Osteocyte (in vitro differentiated cells): ENCODE results near the gene PCDHGA2. TPM values are rescaled to one million over a fixed set of nuclear protein-coding genes. Genes with fewer than 3 reads are reported as not detected.
"Not testable (repeated sequence)": the region's sequence is repeated elsewhere in the genome, so short reads cannot be mapped to it uniquely, and the experiment has no call there.

Source experiments
- DNase-seq: peaks from one replicate; pipeline ENCODE4 v3.0.0; 2021; ENCODE audit warnings: mixed read lengths; ENCODE audit not compliant: unreplicated experiment; ENCODE audit errors: extremely low spot score
- H3K27ac Mint-ChIP-seq: one replicate; pipeline ENCODE4 v1.8.0; 2021; ENCODE audit warnings: mild to moderate bottlenecking, mixed read lengths; ENCODE audit not compliant: unreplicated experiment
- H3K27me3 Mint-ChIP-seq: one replicate; pipeline ENCODE4 v1.8.0; 2021; ENCODE audit warnings: mixed read lengths; ENCODE audit not compliant: unreplicated experiment
- H3K36me3 Mint-ChIP-seq: one replicate; pipeline ENCODE4 v1.8.0; 2021; ENCODE audit warnings: mixed read lengths; ENCODE audit not compliant: unreplicated experiment
- H3K4me1 Mint-ChIP-seq: one replicate; pipeline ENCODE4 v1.8.0; 2021; ENCODE audit warnings: mixed read lengths; ENCODE audit not compliant: unreplicated experiment
- H3K4me3 Mint-ChIP-seq: one replicate; pipeline ENCODE4 v1.8.0; 2021; ENCODE audit warnings: mild to moderate bottlenecking, moderate library complexity, mixed read lengths; ENCODE audit not compliant: unreplicated experiment
- H3K9me3 Mint-ChIP-seq: one replicate; pipeline ENCODE4 v1.8.0; 2021; ENCODE audit warnings: mixed read lengths; ENCODE audit not compliant: unreplicated experiment
- total RNA-seq: library from RNA; stranded (reverse); gene quantifications from 2 replicates; pipeline ENCODE4 v1.2.1, GENCODE V29; 2021
- TF ChIP-seq, protein P1 (sequence below): fragments of 200-600 bp; sonication (generic); IDR thresholded peaks from 2 replicates; pipeline ENCODE4 v1.5.0; 2021; ENCODE audit warnings: antibody characterized with exemption, mild to moderate bottlenecking, moderate library complexity

Gene PCDHGA2
- total RNA-seq, 1 donor from 2014 or later: not detected

DNA sequence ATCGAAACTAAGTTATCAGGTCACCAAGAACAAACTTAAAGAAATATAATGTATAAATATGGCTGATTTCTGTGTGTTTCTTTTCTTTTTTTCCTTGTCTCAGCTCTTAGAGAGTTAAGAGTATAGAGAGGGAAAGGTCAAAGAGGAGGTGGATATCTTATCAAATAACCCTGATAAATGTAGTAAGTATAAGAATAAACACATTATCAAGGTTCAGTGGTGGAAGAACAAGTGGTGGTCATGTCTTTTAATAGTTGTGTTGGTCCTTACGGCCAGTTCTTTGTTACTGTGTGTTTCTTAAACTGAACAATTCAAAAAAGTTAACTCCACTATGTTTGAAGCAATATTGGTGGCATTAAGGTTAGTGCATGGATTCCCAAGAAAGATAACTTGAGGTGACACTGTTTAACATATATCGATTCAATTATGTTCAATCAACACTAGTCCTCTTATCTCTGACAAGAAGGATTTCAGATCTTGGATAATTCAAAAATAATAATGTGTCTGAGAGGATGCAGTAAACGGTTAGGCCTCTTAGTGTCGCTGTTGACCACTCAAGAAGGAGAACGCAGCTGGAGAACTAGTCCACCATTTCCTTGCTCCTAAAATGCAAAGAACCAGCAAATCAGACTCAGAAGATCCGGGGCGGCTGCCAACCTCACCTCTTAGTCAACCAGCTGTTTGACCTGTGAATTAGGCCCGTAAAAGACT is 4.8 kb downstream of the PCDHGA2 start, which contains the start of gene PCDHGA3:
Gene PCDHGA3 (plus strand): TSS at position 588 of the 711 bp plus-strand sequence. CDS start 205 bp downstream, outside the sequence.
- no peak within 1 kb of the TSS for H3K4me3 Mint-ChIP-seq
- H3K9me3 Mint-ChIP-seq: peaks cover 31% of the 10 kb centered on the region
- no peak for DNase-seq

DNA sequence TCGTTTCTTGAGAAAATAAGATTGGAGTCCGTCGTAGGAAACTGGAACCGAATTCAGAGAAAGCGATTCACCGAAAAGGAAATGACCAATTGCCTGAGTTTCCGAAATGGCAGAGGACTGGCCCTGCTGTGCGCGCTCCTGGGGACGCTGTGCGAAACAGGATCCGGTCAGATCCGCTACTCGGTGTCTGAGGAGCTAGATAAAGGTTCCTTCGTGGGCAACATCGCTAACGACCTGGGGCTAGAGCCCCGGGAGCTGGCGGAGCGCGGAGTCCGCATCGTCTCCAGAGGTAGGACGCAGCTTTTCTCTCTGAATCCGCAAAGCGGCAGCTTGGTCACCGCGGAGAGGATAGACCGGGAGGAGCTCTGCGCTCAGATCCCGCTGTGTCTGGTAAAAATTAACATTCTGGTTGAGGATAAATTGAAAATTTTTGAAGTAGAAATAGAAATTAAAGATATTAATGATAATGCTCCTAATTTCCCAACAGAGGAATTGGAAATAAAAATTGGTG is 5.4 kb downstream of the PCDHGA2 start:
- no peak overlapping the region for H3K27ac Mint-ChIP-seq
- no peaks in the 10 kb centered on the region for H3K27me3 Mint-ChIP-seq
- H3K36me3 Mint-ChIP-seq: no peaks in the 10 kb centered on the region
- H3K9me3 Mint-ChIP-seq: peaks cover 30% of the 10 kb centered on the region
- no peak overlapping the region for H3K4me3 Mint-ChIP-seq
- no peaks in the 10 kb centered on the region for H3K4me1 Mint-ChIP-seq
- DNase-seq: no peak
- TF ChIP-seq, protein P1, sequence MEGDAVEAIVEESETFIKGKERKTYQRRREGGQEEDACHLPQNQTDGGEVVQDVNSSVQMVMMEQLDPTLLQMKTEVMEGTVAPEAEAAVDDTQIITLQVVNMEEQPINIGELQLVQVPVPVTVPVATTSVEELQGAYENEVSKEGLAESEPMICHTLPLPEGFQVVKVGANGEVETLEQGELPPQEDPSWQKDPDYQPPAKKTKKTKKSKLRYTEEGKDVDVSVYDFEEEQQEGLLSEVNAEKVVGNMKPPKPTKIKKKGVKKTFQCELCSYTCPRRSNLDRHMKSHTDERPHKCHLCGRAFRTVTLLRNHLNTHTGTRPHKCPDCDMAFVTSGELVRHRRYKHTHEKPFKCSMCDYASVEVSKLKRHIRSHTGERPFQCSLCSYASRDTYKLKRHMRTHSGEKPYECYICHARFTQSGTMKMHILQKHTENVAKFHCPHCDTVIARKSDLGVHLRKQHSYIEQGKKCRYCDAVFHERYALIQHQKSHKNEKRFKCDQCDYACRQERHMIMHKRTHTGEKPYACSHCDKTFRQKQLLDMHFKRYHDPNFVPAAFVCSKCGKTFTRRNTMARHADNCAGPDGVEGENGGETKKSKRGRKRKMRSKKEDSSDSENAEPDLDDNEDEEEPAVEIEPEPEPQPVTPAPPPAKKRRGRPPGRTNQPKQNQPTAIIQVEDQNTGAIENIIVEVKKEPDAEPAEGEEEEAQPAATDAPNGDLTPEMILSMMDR: no peak

More for the DNA sequence above, 4.8 kb downstream of the PCDHGA2 start, which contains the start of gene PCDHGA3:
- Mint-ChIP-seq H3K27ac (no peak within 1 kb of the TSS), H3K27me3 (no peaks in the 10 kb centered on the region), H3K36me3 (no peaks in the 10 kb centered on the region), H3K4me1 (no peaks in the 10 kb centered on the region)
- TF ChIP-seq, protein P1: no peak

DNA sequence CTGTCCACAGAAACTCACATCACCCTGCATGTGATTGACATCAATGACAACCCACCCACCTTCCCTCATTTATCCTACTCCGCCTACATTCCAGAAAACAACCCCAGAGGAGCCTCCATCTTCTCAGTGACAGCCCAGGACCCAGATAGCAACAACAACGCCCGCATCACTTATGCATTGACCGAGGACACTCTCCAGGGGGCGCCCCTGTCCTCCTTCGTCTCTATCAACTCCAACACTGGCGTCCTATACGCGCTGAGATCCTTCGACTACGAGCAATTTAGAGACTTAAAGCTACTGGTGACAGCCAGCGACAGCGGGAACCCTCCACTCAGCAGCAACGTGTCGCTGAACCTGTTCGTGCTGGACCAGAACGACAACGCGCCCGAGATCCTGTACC is 6.8 kb downstream of the PCDHGA2 start:
- no peak overlapping the region for H3K27ac Mint-ChIP-seq
- H3K4me3 Mint-ChIP-seq: no peak overlapping the region
- TF ChIP-seq, protein P1: no peak
- H3K36me3 Mint-ChIP-seq: peaks cover 1% of the 10 kb centered on the region
- H3K4me1 Mint-ChIP-seq: peaks cover 1% of the 10 kb centered on the region
- DNase-seq: no peak
- H3K27me3 Mint-ChIP-seq: no peaks in the 10 kb centered on the region
- H3K9me3 Mint-ChIP-seq: peaks cover 32% of the 10 kb centered on the region

DNA sequence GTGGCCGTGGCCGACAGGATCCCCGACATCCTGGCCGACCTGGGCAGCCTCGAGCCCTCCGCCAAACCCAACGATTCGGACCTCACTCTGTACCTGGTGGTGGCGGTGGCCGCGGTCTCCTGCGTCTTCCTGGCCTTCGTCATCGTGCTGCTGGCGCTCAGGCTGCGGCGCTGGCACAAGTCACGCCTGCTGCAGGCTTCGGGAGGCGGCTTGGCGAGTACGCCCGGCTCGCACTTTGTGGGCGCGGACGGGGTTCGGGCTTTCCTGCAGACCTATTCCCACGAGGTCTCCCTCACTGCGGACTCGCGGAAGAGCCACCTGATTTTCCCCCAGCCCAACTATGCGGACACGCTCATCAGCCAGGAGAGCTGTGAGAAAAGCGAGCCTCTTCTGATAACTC is 7.5 kb downstream of the PCDHGA2 start:
- H3K27me3 Mint-ChIP-seq, DNase-seq, H3K4me3 Mint-ChIP-seq, H3K36me3 Mint-ChIP-seq, H3K4me1 Mint-ChIP-seq, H3K27ac Mint-ChIP-seq: not testable (repeated sequence)
- H3K9me3 Mint-ChIP-seq: peaks cover 31% of the 10 kb centered on the region

DNA sequence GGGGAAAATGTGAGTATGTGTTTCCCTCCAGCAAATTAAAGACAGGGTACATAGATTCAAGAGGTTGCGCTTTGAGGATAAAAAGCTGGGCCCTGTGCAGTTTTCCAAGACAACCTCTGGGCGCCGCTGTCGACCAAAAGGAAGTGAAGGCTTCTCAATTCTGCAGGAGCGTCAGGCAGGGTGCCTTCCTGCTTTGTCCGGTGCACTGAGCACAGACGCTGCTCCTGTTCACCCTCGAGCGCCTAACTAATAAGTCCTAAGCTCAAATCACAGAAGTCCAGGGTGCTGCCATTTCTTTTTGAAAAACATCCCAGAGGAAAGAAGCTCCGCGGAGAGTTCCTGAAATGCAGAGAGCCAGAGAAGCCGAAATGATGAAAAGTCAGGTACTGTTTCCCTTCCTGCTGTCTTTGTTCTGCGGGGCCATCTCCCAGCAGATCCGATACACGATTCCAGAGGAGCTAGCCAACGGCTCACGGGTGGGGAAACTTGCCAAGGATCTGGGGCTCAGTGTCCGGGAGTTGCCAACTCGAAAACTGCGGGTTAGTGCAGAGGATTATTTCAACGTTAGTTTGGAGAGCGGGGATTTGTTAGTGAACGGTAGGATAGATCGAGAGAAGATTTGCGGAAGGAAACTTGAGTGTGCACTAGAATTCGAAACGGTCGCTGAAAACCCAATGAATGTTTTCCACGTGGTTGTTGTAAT is 11.5 kb downstream of the PCDHGA2 start, which contains the start of gene PCDHGB1:
Gene PCDHGB1 (plus strand): TSS at position 183 of the 703 bp plus-strand sequence. CDS start 162 bp downstream, at position 345.
- H3K9me3 Mint-ChIP-seq: peaks cover 25% of the 10 kb centered on the region
- H3K4me1 Mint-ChIP-seq: peaks cover 1% of the 10 kb centered on the region
- DNase-seq: no peak
- TF ChIP-seq, protein P1: peak; percentile 33
- H3K27me3 Mint-ChIP-seq: no peaks in the 10 kb centered on the region
- no peak within 1 kb of the TSS for H3K4me3 Mint-ChIP-seq
- H3K36me3 Mint-ChIP-seq: peaks cover 1% of the 10 kb centered on the region
- no peak within 1 kb of the TSS for H3K27ac Mint-ChIP-seq
